T-helper 1 cell treated with Interleukin-12 subunit alpha and Interleukin-12 subunit beta and Interleukin-4 antibody, amounts not matched to agents 30 μg/mL and 1 μg/mL, for 36 hours (primary cell): ENCODE data around the gene MVB12B.
A peak's percentile ranks its signal among the peaks of the same experiment; 100 is the strongest.

ENCODE experiments used
- H3K27ac Mint-ChIP-seq: one replicate; pipeline ENCODE4 v1.8.0; 2021; ENCODE audit warnings: mild to moderate bottlenecking, mixed read lengths
- H3K27me3 Mint-ChIP-seq: one replicate; pipeline ENCODE4 v1.8.0; 2021; ENCODE audit warnings: low read depth, mixed read lengths
- H3K36me3 Mint-ChIP-seq: one replicate; pipeline ENCODE4 v1.8.0; 2021; ENCODE audit warnings: low read depth, mixed read lengths
- H3K4me1 Mint-ChIP-seq: one replicate; pipeline ENCODE4 v1.8.0; 2021; ENCODE audit warnings: low read depth, mixed read lengths
- H3K4me3 Mint-ChIP-seq: one replicate; pipeline ENCODE4 v1.8.0; 2021; ENCODE audit warnings: mild to moderate bottlenecking, moderate library complexity, mixed read lengths
- H3K9me3 Mint-ChIP-seq: one replicate; pipeline ENCODE4 v1.8.0; 2021; ENCODE audit warnings: mixed read lengths

MVB12B gene

DNA sequence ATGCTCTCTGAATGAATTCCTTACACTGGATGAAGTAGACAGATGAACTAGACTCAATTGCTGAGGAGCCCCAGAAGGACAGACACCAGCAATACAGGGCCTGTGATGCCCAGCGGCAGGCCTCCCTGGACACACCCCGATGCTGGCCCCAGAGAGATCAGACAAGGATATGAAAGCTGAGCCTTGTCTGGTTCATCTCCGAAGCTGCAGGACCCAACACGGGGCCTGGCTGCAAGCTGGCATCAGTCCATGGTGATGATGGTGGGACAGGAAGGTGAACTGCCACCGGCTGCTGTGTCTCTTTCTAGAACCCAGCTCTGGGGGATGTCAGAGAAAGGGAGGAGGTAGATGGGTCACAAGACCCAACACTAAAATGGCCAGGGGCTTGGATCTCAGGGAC lies 183.1 kb downstream of the MVB12B start:
- Mint-ChIP-seq H3K4me3 (no peak overlapping the region), H3K4me1 (no peaks in the 10 kb centered on the region), H3K27me3 (peaks cover 34% of the 10 kb centered on the region), H3K27ac (no peak overlapping the region), H3K36me3 (no peaks in the 10 kb centered on the region), H3K9me3 (no peaks in the 10 kb centered on the region)

DNA sequence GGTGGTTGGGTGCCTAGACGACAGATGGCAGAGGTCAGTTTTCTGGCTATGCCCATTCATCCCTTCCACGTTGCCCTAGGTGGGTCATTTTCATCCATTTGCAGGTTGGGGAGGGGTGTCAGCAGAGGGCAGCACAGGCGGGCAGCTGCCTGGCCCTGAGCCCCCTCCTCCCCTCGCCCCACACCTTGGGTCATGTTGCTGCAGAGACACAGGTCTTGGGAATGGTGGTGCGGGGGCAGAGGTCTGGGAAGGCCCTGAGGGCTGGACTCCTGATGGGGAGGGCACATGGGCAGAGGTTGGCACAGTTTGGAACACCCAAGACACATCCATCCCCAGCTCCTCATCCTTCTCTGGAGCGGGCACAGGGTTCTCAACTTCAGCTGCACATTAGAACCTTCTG lies 183.9 kb downstream of the MVB12B start:
- H3K9me3 Mint-ChIP-seq, result no peaks in the 10 kb centered on the region
- H3K4me1 Mint-ChIP-seq, result no peaks in the 10 kb centered on the region
- no peak overlapping the region for H3K4me3 Mint-ChIP-seq
- H3K27ac Mint-ChIP-seq, result no peak overlapping the region
- peaks cover 42% of the 10 kb centered on the region for H3K27me3 Mint-ChIP-seq
- no peaks in the 10 kb centered on the region for H3K36me3 Mint-ChIP-seq

DNA sequence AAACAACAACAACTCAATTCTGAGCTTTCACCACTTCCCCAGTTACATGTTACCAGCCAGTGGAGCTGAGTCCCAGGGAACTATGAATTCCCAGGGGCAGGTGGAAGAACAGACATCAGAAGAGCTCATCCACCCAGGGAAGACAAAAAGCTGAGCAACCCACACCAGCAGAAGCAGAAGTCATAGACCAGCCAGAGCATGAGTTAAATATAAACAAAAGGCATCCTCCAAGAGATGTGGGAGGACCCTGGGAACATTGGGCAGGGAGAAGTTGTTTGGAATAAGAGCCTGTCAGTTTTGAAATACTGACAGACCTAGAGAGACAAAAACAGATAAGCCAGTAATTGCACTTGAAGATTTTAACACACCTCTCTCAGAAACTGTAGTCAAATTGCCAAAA lies 184.8 kb downstream of the MVB12B start:
- Mint-ChIP-seq H3K4me3 (no peak overlapping the region), H3K27ac (no peak overlapping the region), H3K9me3 (no peaks in the 10 kb centered on the region), H3K36me3 (no peaks in the 10 kb centered on the region), H3K27me3 (peaks cover 50% of the 10 kb centered on the region), H3K4me1 (peaks cover 1% of the 10 kb centered on the region)

DNA sequence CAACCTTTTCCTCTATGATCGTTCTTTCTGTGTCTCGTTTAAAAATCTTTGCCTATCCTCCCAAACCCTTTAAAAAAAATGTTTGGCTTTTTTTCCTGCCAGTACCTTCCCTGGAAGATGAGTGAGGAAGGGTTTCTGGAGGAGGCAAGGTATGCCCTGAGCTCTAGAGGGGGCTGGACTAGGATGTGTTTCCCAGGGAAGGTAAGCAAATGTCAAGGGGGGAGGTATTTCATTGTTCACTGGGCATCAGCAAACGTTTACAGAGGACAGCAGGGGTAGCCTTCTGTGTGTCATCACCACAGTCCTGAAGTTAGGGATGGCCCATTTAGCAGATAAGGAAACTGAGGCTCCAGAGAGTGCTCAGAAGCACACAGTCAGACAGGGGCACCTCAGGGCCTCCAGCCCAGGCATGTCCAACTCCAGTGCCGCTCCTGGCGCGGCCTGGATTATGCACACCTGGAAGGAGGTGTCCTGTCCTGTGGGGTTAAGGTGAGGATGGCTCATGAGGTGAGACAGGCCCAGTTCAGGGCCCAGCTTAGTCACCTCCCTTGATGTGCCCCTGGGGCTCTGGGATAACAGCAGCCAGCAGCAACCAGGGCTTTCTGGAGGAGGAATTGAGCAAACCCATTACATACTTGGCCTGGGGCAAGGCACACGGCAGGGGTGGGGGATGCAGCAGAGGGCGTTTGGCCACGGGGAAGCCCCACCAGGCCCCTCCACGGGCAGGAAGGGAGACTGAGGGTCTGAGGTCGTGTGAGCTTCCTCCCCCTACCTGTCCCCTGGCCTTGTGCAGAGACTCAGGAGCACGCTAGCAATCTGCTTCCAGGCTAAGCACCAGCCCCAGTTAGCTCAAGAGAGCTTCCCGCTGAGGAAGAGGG lies 186.8 kb downstream of the MVB12B start:
- Mint-ChIP-seq H3K27me3 (peaks cover 70% of the 10 kb centered on the region), H3K4me3 (no peak overlapping the region), H3K4me1 (peaks cover 19% of the 10 kb centered on the region)

DNA sequence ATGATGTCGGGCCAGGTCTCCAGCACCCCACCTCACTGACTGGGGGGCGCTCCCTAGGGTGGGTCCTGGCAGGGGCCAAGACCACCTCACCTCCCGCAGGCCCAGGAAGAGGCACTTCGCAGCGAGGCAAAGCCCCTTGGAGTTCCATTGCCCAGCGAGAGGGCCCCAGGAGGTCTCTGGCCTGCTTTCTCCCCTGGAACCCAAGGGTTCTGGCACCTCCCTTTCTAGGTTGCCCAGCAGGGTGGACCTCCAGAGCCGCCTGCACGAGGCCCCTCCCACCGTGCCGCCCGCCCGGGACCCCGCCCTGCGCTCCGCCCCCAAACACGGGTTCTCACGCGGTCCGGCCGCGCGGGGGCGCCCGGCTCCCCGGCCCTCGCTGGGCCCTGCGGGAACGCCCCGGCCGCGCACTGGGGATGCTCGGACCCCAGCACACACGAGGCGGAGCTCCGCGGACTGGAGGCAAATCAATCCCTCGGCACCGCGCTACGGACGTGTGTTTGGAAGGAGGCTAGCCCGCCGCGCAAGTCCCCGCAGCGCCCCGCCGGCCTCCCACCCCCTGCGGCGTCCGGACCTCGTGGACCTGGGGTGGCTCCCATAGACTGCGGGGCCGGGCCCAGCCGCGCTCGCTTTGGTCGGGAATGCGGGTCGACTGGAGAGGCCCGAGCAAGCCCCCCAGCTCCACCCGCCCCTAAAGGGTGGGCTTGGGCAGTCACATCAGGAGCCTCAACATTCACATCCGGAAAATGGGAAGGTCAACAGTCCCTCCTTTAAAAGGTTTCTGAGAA lies 187.6 kb downstream of the MVB12B start:
- H3K9me3 Mint-ChIP-seq, result no peaks in the 10 kb centered on the region
- no peaks in the 10 kb centered on the region for H3K36me3 Mint-ChIP-seq
- H3K27me3 Mint-ChIP-seq, result peaks cover 71% of the 10 kb centered on the region
- H3K4me3 Mint-ChIP-seq, result no peak overlapping the region
- H3K4me1 Mint-ChIP-seq, result peaks cover 19% of the 10 kb centered on the region
- H3K27ac Mint-ChIP-seq, result no peak overlapping the region

More for the DNA sequence above, 186.8 kb downstream of the MVB12B start:
- H3K36me3 Mint-ChIP-seq, result no peaks in the 10 kb centered on the region
- no peaks in the 10 kb centered on the region for H3K9me3 Mint-ChIP-seq
- no peak overlapping the region for H3K27ac Mint-ChIP-seq

DNA sequence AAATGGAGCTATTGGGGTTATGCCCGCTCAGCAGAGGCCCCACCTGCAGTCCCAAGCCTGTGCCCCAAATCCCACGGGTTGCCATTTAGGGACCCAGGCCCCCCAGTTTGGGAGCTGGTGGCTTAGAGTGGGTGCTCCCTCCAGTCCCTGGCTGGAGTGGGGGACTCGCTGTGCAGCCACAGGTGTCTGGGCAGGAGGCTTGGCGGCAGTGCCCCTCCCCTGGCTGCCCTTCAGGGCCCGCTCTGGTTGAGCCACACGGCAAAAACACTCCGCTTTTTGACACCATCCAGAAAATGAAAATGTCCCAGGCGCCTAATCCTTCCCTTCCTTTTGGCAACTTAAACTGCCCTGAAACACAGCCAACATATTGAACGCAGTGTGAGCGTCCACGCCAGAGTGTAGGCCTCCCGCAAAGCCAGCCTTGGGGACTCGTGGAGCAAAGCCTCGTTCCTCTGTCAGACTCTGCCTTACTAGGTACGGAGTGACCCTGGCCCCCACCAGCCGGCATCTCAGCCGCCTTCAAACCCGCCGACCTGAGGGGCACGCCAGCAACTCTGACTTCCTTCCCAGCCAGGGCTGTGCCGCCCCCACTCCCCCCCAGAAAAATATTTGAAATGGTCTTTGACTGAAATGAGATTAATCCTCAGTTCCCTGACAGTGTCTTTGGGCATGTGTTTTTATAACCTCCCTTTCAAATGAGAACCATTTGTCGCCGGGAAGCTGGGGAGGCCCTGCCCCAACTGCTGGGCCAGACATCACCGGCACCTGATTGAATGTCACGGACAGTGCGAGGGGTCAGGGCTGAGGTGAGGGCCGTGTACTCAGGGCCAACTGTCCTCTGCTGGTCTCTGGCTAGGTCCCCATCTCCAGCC lies 188.6 kb downstream of the MVB12B start:
- Mint-ChIP-seq H3K36me3 (no peaks in the 10 kb centered on the region), H3K27me3 (peaks cover 73% of the 10 kb centered on the region), H3K4me1 (peaks cover 19% of the 10 kb centered on the region), H3K9me3 (no peaks in the 10 kb centered on the region), H3K4me3 (no peak overlapping the region), H3K27ac (peak overlapping the region; percentile 14)

DNA sequence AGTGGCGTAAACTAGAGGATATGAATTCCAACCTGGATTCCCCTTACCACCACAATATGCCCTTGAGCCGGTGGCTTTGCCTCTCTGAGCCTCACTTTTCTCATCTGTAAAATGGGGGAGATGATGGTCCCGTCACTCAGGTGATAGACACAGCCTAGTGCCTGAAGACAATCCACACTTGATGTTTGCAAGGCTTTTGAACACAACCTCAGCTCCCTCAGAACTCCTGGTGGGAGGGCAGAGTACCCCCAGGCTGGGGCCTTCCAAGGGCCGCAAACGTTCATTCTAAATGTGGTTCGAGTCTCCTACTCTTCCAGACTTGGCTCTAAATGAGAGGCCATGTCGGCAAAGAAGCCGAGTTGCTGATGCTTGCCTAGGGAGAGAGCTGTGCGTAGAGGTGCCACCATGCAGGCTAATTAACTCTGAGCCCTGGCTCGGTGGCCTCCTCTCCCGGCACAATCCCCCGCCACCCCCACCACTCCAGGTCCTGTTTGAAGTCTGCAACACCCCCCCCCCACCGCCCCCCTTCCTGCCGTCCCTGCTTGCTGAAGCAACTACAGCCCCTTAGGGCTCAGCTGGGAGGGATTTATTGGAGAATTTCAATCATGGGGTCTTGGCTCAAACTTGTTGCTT lies 189.4 kb downstream of the MVB12B start:
- no peak overlapping the region for H3K27ac Mint-ChIP-seq
- H3K36me3 Mint-ChIP-seq, result no peaks in the 10 kb centered on the region
- no peak overlapping the region for H3K4me3 Mint-ChIP-seq
- peaks cover 73% of the 10 kb centered on the region for H3K27me3 Mint-ChIP-seq
- no peaks in the 10 kb centered on the region for H3K9me3 Mint-ChIP-seq
- peaks cover 19% of the 10 kb centered on the region for H3K4me1 Mint-ChIP-seq

DNA sequence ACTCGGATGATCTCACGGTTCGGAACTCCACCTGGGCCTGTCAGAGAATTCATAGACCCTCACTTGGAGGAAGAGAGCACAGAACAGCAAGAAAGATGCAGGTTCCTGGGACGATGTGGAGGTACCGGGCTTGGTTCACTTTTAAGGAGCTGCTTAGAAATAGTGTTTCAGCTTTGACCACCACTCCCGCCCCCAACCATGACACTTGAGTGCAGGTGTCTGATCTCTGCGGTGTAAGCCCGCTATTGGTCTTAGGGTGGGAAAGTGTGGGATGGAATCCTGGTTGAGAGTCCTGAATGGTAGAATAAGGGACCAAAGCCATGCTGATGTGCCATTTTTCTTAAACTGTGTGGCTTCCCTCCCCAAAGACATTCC lies 189.9 kb downstream of the MVB12B start:
- H3K27me3 Mint-ChIP-seq, result peaks cover 69% of the 10 kb centered on the region
- peak overlapping the region; percentile 19 for H3K27ac Mint-ChIP-seq
- no peaks in the 10 kb centered on the region for H3K36me3 Mint-ChIP-seq
- peak overlapping the region; percentile 71 for H3K4me3 Mint-ChIP-seq
- H3K4me1 Mint-ChIP-seq, result peaks cover 19% of the 10 kb centered on the region
- H3K9me3 Mint-ChIP-seq, result no peaks in the 10 kb centered on the region

DNA sequence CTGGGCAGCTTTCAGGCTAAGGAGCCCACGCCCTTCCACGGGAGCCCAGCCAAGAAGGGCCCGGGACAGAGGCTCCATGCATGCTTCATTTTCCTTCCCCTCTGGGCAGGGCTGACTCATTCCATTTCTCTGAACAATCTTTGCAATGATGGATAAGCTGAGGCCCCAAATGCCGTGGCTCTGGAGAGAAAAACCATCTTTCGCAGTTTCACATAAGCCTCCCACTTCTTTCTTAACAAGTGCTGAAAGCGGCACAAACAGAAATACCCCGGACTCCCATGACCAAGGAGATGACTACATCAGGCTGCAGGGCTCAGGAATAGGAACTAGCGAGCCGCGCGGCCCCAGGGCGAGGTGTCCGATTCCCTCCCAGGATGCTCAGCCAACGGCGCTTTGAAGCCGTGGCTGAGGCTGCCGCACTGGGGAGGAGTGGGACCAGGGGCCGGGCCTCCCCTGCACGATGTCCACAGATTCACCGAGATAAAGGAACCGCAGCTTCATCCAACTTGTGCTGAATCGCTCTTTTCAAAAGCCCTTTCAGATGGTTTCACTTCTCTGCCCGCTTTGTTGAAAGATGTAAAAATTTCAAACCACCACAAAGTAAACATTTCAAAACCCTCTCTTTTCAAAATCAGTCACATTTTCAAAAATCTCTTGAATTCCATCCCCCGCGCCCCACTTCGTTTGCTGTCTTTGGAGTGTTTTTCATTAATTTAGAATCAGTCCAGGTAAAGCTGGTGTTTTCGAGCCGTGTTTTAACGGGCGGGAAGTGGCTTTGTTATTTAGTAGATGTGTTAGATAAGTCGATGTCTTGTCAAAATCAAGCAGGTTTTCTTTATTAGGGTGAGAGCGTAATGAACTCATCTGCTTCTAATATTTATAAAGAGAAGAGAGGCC lies 190.6 kb downstream of the MVB12B start:
- H3K36me3 Mint-ChIP-seq, result no peaks in the 10 kb centered on the region
- peaks cover 65% of the 10 kb centered on the region for H3K27me3 Mint-ChIP-seq
- H3K9me3 Mint-ChIP-seq, result no peaks in the 10 kb centered on the region
- H3K4me1 Mint-ChIP-seq, result peaks cover 19% of the 10 kb centered on the region
- peak overlapping the region; percentile 19 for H3K27ac Mint-ChIP-seq
- peak overlapping the region; percentile 71 for H3K4me3 Mint-ChIP-seq

DNA sequence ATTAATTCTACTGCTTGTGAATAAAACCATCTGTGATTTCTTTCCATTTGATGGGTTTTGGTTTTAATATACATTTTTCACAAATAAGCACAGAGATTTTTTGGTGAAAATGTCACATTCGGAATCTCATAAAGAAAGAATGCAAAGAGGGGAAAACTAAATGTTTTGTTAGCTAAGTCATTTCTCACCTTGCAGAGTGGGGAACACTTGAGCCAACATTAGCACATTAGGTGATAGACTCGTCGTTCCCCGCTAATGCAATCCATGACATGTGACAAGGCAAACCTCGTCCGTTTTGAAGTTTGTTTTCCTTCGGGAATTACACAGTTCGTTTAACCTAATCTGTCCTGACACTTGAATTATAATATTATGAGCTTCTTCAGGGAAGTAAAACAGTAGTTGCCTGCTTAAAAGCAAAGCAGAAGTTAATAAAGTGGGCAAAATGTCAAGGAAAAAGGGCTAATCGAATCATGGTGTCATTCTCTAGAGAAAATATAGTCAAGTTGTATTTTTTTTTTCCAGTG lies 191.3 kb downstream of the MVB12B start:
- Mint-ChIP-seq H3K27me3 (peaks cover 62% of the 10 kb centered on the region), H3K4me1 (peaks cover 19% of the 10 kb centered on the region), H3K9me3 (no peaks in the 10 kb centered on the region), H3K27ac (no peak overlapping the region), H3K36me3 (no peaks in the 10 kb centered on the region), H3K4me3 (no peak overlapping the region)

DNA sequence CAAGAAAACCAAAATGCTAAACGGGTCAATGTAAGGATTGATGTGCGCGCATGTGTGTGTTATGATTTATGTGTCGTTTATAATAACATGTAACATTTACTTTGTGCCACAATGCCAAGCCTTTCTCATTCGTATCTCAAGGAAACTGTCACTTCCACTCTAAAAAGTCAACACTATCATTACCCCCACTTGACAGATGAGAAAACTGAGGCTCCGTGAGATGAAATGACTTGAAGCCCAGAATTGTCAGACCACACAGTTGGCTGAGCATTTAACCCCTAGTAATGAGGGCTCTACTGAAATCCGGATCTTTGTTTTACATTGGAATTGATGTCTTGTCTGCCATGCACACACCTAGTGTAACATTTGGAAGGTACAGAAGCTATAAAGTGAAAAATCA lies 192.1 kb downstream of the MVB12B start:
- H3K4me3 Mint-ChIP-seq, result no peak overlapping the region
- peaks cover 25% of the 10 kb centered on the region for H3K4me1 Mint-ChIP-seq
- H3K27ac Mint-ChIP-seq, result no peak overlapping the region
- H3K27me3 Mint-ChIP-seq, result peaks cover 62% of the 10 kb centered on the region
- no peaks in the 10 kb centered on the region for H3K9me3 Mint-ChIP-seq
- no peaks in the 10 kb centered on the region for H3K36me3 Mint-ChIP-seq

DNA sequence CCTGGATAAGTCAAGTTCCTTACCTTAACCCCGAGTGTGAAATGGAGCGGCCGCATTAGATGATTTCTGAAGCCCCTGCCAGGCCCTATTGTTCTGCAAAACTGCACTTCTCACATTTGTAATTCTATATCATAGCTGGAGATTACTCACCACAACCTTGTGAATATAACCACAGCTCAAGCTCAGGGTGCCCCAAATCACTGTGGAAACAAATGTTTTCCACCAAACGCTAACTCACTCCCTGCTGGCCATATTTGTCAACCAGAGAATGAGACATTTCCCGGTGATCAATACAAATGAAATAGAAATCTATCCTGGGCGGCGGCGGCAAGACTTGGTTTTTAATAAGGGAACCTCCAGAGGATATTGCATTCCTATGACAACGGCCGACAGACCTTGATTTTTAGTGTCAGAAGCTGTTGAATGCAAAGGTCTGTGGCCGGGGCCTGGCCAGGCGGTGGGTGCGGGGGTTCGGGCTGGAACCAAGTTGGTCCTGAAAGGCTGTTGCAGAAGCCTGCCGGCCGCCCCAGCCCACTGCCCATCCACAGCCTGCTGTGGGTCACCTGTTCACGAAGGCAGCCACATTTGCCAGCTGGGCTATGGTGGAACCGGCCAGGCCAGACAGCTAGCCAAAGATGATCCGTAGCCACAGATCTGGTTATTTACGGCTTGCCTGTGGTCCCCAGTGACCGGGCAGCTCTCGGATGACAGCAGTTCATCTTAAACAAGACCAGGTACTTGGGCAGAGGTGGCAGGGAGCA lies 193.2 kb downstream of the MVB12B start:
- H3K9me3 Mint-ChIP-seq, result no peaks in the 10 kb centered on the region
- peaks cover 30% of the 10 kb centered on the region for H3K4me1 Mint-ChIP-seq
- H3K27ac Mint-ChIP-seq, result no peak overlapping the region
- H3K4me3 Mint-ChIP-seq, result no peak overlapping the region
- peaks cover 63% of the 10 kb centered on the region for H3K27me3 Mint-ChIP-seq
- H3K36me3 Mint-ChIP-seq, result no peaks in the 10 kb centered on the region
